Osteoblast (primary cell): ENCODE data around the gene PDGFA. TPM values are rescaled to one million over a fixed set of nuclear protein-coding genes. Genes with fewer than 3 reads are reported as not detected.

Experiments
- DNase-seq: peaks from one replicate; pipeline ENCODE4 v3.0.0; 2011; ENCODE audit warnings: low spot score, mixed read lengths; ENCODE audit not compliant: insufficient read length; ENCODE audit errors: missing footprints
- H2AFZ ChIP-seq: 2 replicates; pipeline ENCODE4 v1.6.0; 2011; ENCODE audit warnings: mild to moderate bottlenecking, low read length
- H3K27ac ChIP-seq: 2 replicates; pipeline ENCODE4 v1.5.1; 2011; ENCODE audit warnings: mild to moderate bottlenecking, low read depth, low read length, moderate library complexity
- H3K27me3 ChIP-seq: 2 replicates; pipeline ENCODE4 v1.6.0; 2012; ENCODE audit warnings: mild to moderate bottlenecking, control low read depth, inconsistent platforms, low read length, moderate library complexity; ENCODE audit not compliant: insufficient read depth
- H3K36me3 ChIP-seq: 2 replicates; pipeline ENCODE4 v1.5.1; 2011; ENCODE audit warnings: mild to moderate bottlenecking, low read length, control low read depth, moderate library complexity; ENCODE audit not compliant: insufficient read depth
- H3K4me1 ChIP-seq: 2 replicates; pipeline ENCODE4 v1.5.1; 2011; ENCODE audit warnings: mild to moderate bottlenecking, low read length, control low read depth, moderate library complexity; ENCODE audit not compliant: insufficient read depth
- H3K4me2 ChIP-seq: 2 replicates; pipeline ENCODE4 v1.6.0; 2011; ENCODE audit warnings: mild to moderate bottlenecking, low read length; ENCODE audit not compliant: insufficient read depth
- H3K4me3 ChIP-seq: fragments of 200-600 bp; sonication (generic); 3 replicates; pipeline ENCODE4 v1.5.1; 2012; ENCODE audit warnings: mild to moderate bottlenecking, low read length, inconsistent platforms; ENCODE audit not compliant: insufficient read depth
- H3K79me2 ChIP-seq: 2 replicates; pipeline ENCODE4 v1.6.0; 2012; ENCODE audit warnings: mild to moderate bottlenecking, low read length, control low read depth, inconsistent platforms; ENCODE audit not compliant: insufficient read depth
- H3K9me3 ChIP-seq: 2 replicates; pipeline ENCODE4 v1.5.1; 2011; ENCODE audit warnings: low read depth, low read length, control low read depth
- H4K20me1 ChIP-seq: 2 replicates; pipeline ENCODE4 v1.6.0; 2012; ENCODE audit warnings: mild to moderate bottlenecking, low read length, control low read depth; ENCODE audit not compliant: insufficient read depth
- CTCF ChIP-seq: IDR thresholded peaks from 2 replicates; pipeline ENCODE4 v1.5.1; 2011; ENCODE audit warnings: mild to moderate bottlenecking, low read depth, low read length, moderate library complexity; ENCODE audit errors: extremely low read depth
- total RNA-seq: library from RNA; depleted of rRNA; stranded (reverse); fragments of >200 nt; gene quantifications from 2 replicates; pipeline ENCODE4 v1.2.3, GENCODE V29; 2012

Gene PDGFA
- total RNA-seq, 1 donor, result 32.6 TPM

- H3K27me3 ChIP-seq, result peaks cover 1% of the 10 kb centered on the region
- TF ChIP-seq CTCF, result no peak
- no peaks in the 10 kb centered on the region for H3K9me3 ChIP-seq
- no peaks in the 10 kb centered on the region for H3K4me1 ChIP-seq
- DNase-seq, result no peak
- H4K20me1 ChIP-seq, result peaks cover 10% of the 10 kb centered on the region
- peaks cover 34% of the 10 kb centered on the region for H3K36me3 ChIP-seq
- no peak overlapping the region for H3K4me2 ChIP-seq
- peaks cover 2% of the 10 kb centered on the region for H3K79me2 ChIP-seq
- no peak overlapping the region for H2AFZ ChIP-seq
- no peak overlapping the region for H3K27ac ChIP-seq
- H3K4me3 ChIP-seq, result no peak overlapping the region
Measured at GRCh38 chr7:495326-495725, 24.3 kb downstream of the PDGFA start.

GRCh38 chr7:494906-495305, 24.7 kb downstream of the PDGFA start:
- H3K4me1 ChIP-seq, result no peaks in the 10 kb centered on the region
- peaks cover 29% of the 10 kb centered on the region for H3K36me3 ChIP-seq
- peaks cover 10% of the 10 kb centered on the region for H4K20me1 ChIP-seq
- DNase-seq, result no peak
- no peaks in the 10 kb centered on the region for H3K9me3 ChIP-seq
- no peak for TF ChIP-seq CTCF
- no peak overlapping the region for H3K4me2 ChIP-seq
- H3K79me2 ChIP-seq, result peaks cover 2% of the 10 kb centered on the region
- H3K27ac ChIP-seq, result no peak overlapping the region
- H3K4me3 ChIP-seq, result no peak overlapping the region
- peaks cover 3% of the 10 kb centered on the region for H3K27me3 ChIP-seq
- H2AFZ ChIP-seq, result no peak overlapping the region

- H3K4me3 ChIP-seq, result no peak overlapping the region
- H2AFZ ChIP-seq, result no peak overlapping the region
- H4K20me1 ChIP-seq, result peaks cover 10% of the 10 kb centered on the region
- peaks cover 6% of the 10 kb centered on the region for H3K27me3 ChIP-seq
- H3K9me3 ChIP-seq, result no peaks in the 10 kb centered on the region
- no peaks in the 10 kb centered on the region for H3K4me1 ChIP-seq
- DNase-seq, result peak; percentile 98
- H3K36me3 ChIP-seq, result peaks cover 25% of the 10 kb centered on the region
- no peak overlapping the region for H3K27ac ChIP-seq
- peaks cover 2% of the 10 kb centered on the region for H3K79me2 ChIP-seq
- H3K4me2 ChIP-seq, result no peak overlapping the region
- TF ChIP-seq CTCF, result no peak
Measured at GRCh38 chr7:494259-494687, 25.4 kb downstream of the PDGFA start.

GRCh38 chr7:493661-494251, 25.9 kb downstream of the PDGFA start:
- no peak for DNase-seq
- H3K4me2 ChIP-seq, result no peak overlapping the region

More at GRCh38 chr7:493661-494251, 25.9 kb downstream of the PDGFA start:
- TF ChIP-seq CTCF, result no peak
- Histone ChIP-seq H3K36me3 (peaks cover 19% of the 10 kb centered on the region), H3K27me3 (peaks cover 8% of the 10 kb centered on the region), H3K4me3 (no peak overlapping the region), H3K9me3 (no peaks in the 10 kb centered on the region), H3K27ac (no peak overlapping the region), H3K4me1 (no peaks in the 10 kb centered on the region), H4K20me1 (peaks cover 5% of the 10 kb centered on the region), H3K79me2 (peaks cover 2% of the 10 kb centered on the region), H2AFZ (no peak overlapping the region)
